ENCODE measurements around the gene ZC3H4.

DNA sequence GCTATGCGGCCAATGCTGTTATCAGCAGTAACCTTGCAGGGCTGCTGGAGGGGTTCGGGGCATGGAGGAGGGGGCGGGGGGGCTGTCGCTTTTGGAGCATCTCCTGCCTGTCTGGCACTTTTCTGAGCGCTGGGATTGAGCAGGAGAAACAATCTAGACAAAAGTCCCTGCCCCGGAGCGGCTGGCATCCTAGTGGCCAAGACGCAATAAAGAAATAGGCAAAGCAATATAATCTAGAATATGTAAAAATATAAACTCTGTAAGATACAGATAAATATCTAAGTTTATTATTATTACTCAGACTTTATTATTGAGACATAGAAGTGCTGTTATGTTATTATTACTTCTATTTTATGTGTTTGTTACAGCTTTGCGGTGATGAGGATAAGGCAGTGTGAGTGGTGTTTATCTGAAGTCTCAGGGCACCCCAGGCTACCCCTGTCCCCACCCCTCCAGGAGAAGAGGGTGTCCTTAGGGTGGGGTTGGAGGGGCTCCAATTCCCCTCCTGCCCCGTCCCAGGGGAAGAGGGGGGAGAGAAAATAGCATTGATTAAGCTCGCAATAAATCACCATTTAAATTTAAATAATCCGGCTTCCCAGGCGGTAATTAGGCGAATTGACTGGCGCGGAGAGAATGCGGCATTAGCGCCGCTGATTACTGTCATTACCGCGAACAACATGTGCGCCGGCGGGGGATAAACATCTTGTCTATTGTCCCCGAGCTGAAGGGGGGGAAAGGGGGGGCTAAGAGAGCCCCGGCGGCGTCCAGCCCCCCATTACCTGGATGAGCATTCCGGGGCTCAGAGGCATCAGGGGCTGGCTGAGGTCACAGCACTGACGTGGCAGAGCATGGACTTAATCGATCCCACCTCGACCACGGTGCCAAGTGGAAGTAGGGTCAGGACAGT is 90.8 kb downstream of the ZC3H4 start:
- TF ChIP-seq CTCF (conservative IDR thresholded peaks at IDR 0.05) = no peak
- TF ChIP-seq EZH2 (IDR thresholded peaks at IDR 0.05; ENCODE audit: low read depth) = no peak

All from PC-9 (cell line).